Measurements from ENCODE around the gene OR2M5.

OR2M5 gene

DNA sequence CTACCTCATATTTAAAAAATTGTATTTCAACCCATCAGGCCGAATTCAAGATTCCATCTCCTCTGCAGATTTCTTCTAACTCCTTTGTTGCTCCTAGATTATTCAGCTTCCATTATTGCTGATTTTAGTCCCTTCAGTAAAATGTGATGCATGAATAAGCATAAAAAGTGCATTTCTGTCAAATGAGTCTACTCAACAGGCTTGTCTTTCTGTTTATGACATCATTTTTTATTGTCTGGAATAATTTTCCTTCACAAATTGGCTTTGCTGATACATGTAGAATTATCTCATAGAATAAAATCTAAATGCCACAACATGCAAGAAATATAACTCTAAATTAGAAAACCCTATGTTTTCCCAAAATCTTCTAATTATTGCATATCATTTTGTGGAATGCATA, 1.6 kb upstream of the OR2M5 start:
- no peaks in the 10 kb centered on the region for H3K27me3 ChIP-seq (ENCODE audit: low read depth, low read length)
- H2AFZ ChIP-seq (ENCODE audit: low read depth, low read length) = no peak overlapping the region
- no peak overlapping the region for H3K27ac ChIP-seq (ENCODE audit: low read length)
- no peaks in the 10 kb centered on the region for H3K36me3 ChIP-seq (replicated peaks; ENCODE audit: low read depth, low read length)
- TF ChIP-seq, protein P1, sequence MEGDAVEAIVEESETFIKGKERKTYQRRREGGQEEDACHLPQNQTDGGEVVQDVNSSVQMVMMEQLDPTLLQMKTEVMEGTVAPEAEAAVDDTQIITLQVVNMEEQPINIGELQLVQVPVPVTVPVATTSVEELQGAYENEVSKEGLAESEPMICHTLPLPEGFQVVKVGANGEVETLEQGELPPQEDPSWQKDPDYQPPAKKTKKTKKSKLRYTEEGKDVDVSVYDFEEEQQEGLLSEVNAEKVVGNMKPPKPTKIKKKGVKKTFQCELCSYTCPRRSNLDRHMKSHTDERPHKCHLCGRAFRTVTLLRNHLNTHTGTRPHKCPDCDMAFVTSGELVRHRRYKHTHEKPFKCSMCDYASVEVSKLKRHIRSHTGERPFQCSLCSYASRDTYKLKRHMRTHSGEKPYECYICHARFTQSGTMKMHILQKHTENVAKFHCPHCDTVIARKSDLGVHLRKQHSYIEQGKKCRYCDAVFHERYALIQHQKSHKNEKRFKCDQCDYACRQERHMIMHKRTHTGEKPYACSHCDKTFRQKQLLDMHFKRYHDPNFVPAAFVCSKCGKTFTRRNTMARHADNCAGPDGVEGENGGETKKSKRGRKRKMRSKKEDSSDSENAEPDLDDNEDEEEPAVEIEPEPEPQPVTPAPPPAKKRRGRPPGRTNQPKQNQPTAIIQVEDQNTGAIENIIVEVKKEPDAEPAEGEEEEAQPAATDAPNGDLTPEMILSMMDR (IDR thresholded peaks at IDR 0.05; ENCODE audit: low read depth, low read length) = no peak
- no peak for TF ChIP-seq EZH2phosphoT487 (IDR thresholded peaks at IDR 0.05; ENCODE audit: low read depth)
- H4K20me1 ChIP-seq (ENCODE audit: insufficient read depth, low read length) = no peaks in the 10 kb centered on the region
- no peaks in the 10 kb centered on the region for H3K4me1 ChIP-seq (ENCODE audit: low read length)
- H3K79me2 ChIP-seq (ENCODE audit: low read length) = no peaks in the 10 kb centered on the region
- no peak overlapping the region for H3K9ac ChIP-seq (ENCODE audit: low read length)
- no peaks in the 10 kb centered on the region for H3K9me3 ChIP-seq (ENCODE audit: insufficient read depth, low read length)
- H3K4me3 ChIP-seq (ENCODE audit: low read length) = no peak overlapping the region
- no peak overlapping the region for H3K4me2 ChIP-seq (ENCODE audit: low read length)

DNA sequence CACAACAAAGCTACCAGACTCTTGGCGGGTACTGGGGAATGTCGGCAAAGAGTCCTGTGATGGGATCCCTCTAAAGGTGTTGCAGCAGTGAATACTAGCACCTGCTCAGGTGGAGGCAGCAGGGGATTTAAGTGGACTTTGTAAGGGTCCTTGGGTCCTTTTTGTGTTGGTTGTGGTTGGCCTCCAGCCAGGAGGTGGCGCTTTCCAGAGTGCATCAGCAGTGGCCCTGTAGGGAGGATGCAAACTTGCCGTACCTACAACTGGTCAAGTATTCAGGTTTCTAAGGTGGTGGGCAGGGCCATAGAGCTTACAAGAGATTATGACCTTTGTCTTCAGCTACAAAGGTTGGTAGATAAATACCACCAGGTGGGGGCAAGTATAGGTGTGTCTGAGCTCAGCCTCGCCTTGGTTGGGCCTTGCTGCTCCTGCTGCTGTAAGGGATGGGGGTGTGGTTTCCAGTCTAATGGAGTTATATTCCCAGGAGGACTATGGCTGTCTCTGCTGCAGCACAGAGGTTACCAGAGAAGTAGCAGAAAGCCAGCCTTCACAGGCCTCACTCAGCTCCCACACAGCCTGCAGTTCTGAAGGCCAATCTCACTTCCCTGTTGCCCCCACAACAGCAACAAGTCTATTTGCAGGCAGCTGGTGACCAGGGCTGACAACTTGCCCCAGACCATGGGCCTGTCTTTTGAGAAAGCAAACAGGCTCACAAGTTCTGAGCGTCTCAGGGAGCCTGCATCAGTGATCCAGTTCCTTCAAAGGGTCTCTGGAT, 7.3 kb downstream of the OR2M5 start:
- H3K79me2 ChIP-seq (ENCODE audit: low read length) = no peaks in the 10 kb centered on the region
- H3K36me3 ChIP-seq (replicated peaks; ENCODE audit: low read depth, low read length) = no peaks in the 10 kb centered on the region
- TF ChIP-seq EZH2phosphoT487 (IDR thresholded peaks at IDR 0.05; ENCODE audit: low read depth) = no peak
- TF ChIP-seq, protein P1 (IDR thresholded peaks at IDR 0.05; ENCODE audit: low read depth, low read length) = 0 out of 2 replicates have a peak, but pooled peaks have one; percentile 12
- H3K27ac ChIP-seq (ENCODE audit: low read length) = no peak overlapping the region
- no peak overlapping the region for H3K9ac ChIP-seq (ENCODE audit: low read length)
- no peak overlapping the region for H3K4me2 ChIP-seq (ENCODE audit: low read length)
- no peaks in the 10 kb centered on the region for H3K4me1 ChIP-seq (ENCODE audit: low read length)
- no peaks in the 10 kb centered on the region for H3K9me3 ChIP-seq (ENCODE audit: insufficient read depth, low read length)
- H3K27me3 ChIP-seq (ENCODE audit: low read depth, low read length) = no peaks in the 10 kb centered on the region
- H2AFZ ChIP-seq (ENCODE audit: low read depth, low read length) = no peak overlapping the region
- no peaks in the 10 kb centered on the region for H4K20me1 ChIP-seq (ENCODE audit: insufficient read depth, low read length)
- H3K4me3 ChIP-seq (ENCODE audit: low read length) = no peak overlapping the region

DNA sequence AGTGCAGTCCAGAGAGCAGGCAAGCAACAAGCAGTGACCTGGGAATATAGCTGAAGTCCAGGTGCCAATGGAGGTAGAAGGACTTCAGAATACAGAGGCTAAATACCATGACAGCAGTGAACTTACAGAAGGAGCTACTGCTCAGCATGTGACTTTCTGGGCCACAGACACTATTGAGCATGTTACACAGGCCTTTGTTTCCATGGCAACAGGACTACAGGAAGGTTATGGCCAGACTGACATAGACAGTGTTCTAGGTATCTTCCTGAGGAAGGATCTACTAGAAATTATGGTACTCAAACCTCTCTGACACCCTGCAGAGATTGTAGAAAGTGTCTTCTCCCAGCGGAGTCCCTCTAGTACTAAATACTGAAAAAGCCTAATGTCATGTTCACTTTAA, 11.0 kb downstream of the OR2M5 start:
- Histone ChIP-seq H3K27ac (ENCODE audit: low read length) (no peak overlapping the region), H2AFZ (ENCODE audit: low read depth, low read length) (no peak overlapping the region), H3K27me3 (ENCODE audit: low read depth, low read length) (no peaks in the 10 kb centered on the region), H3K9me3 (ENCODE audit: insufficient read depth, low read length) (no peaks in the 10 kb centered on the region), H3K9ac (ENCODE audit: low read length) (no peak overlapping the region), H3K36me3 (replicated peaks; ENCODE audit: low read depth, low read length) (no peaks in the 10 kb centered on the region), H3K4me2 (ENCODE audit: low read length) (no peak overlapping the region), H3K79me2 (ENCODE audit: low read length) (no peaks in the 10 kb centered on the region), H3K4me3 (ENCODE audit: low read length) (no peak overlapping the region), H3K4me1 (ENCODE audit: low read length) (no peaks in the 10 kb centered on the region), H4K20me1 (ENCODE audit: insufficient read depth, low read length) (no peaks in the 10 kb centered on the region)
- no peak for TF ChIP-seq EZH2phosphoT487 (IDR thresholded peaks at IDR 0.05; ENCODE audit: low read depth)
- TF ChIP-seq, protein P1 (IDR thresholded peaks at IDR 0.05; ENCODE audit: low read depth, low read length) = no peak

DNA sequence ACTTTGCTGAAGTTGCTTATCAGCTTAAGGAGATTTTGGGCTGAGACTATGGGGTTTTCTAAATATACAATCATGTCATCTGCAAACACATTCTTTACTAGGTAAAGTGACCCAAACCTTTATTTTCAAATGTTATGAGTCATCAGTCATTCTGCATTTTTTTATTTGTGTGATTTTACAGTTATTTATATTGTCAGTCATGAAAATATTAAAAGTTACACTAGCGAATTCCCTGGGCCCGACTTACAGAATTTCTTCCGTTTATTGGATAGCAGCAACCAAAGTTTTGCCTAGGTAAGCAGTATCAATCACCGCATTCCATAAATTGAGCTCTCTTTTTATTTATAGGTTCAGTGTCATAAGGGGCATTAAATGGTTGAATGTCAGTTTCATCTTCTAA, 13.8 kb downstream of the OR2M5 start:
- Histone ChIP-seq H3K4me3 (ENCODE audit: low read length) (no peak overlapping the region), H3K4me2 (ENCODE audit: low read length) (no peak overlapping the region), H3K9me3 (ENCODE audit: insufficient read depth, low read length) (no peaks in the 10 kb centered on the region), H2AFZ (ENCODE audit: low read depth, low read length) (no peak overlapping the region), H3K27ac (ENCODE audit: low read length) (no peak overlapping the region), H3K79me2 (ENCODE audit: low read length) (no peaks in the 10 kb centered on the region), H3K4me1 (ENCODE audit: low read length) (no peaks in the 10 kb centered on the region), H4K20me1 (ENCODE audit: insufficient read depth, low read length) (no peaks in the 10 kb centered on the region), H3K36me3 (replicated peaks; ENCODE audit: low read depth, low read length) (no peaks in the 10 kb centered on the region), H3K27me3 (ENCODE audit: low read depth, low read length) (no peaks in the 10 kb centered on the region), H3K9ac (ENCODE audit: low read length) (no peak overlapping the region)
- TF ChIP-seq, protein P1 (IDR thresholded peaks at IDR 0.05; ENCODE audit: low read depth, low read length) = no peak
- TF ChIP-seq EZH2phosphoT487 (IDR thresholded peaks at IDR 0.05; ENCODE audit: low read depth) = no peak

Measured in OCI-LY3 (cell line).